ENCODE data around the gene NCAM2.

GRCh38 chr21:21034036-21034435, 35.8 kb downstream of the NCAM2 start:
- TF ChIP-seq CTCF (conservative IDR thresholded peaks at IDR 0.05; ENCODE audit: low read depth in 2 of 2) (no peak), POLR2AphosphoS5 (IDR thresholded peaks at IDR 0.05; ENCODE audit: low read depth) (no peak), EZH2phosphoT487 (IDR thresholded peaks at IDR 0.05; ENCODE audit: unreplicated experiment) (no peak), EZH2 (IDR thresholded peaks at IDR 0.05; ENCODE audit: low read depth, unreplicated experiment) (no peak), ETS1 (IDR thresholded peaks at IDR 0.05) (no peak), STAT1 (IDR thresholded peaks at IDR 0.05; ENCODE audit: unreplicated experiment) (no peak), ZNF114 (CRISPR knock-in tag; IDR thresholded peaks at IDR 0.05) (no peak), JUNB (IDR thresholded peaks at IDR 0.05; ENCODE audit: unreplicated experiment) (no peak), REST (IDR thresholded peaks at IDR 0.05; ENCODE audit: unreplicated experiment) (no peak), CREB1 (CRISPR knock-in tag; IDR thresholded peaks at IDR 0.05; ENCODE audit: low read depth) (no peak), ZNF331 (CRISPR knock-in tag; IDR thresholded peaks at IDR 0.05; ENCODE audit: low read depth) (no peak)

All from GM23338 (cell line).